ENCODE data around the gene AZGP1.

DNA sequence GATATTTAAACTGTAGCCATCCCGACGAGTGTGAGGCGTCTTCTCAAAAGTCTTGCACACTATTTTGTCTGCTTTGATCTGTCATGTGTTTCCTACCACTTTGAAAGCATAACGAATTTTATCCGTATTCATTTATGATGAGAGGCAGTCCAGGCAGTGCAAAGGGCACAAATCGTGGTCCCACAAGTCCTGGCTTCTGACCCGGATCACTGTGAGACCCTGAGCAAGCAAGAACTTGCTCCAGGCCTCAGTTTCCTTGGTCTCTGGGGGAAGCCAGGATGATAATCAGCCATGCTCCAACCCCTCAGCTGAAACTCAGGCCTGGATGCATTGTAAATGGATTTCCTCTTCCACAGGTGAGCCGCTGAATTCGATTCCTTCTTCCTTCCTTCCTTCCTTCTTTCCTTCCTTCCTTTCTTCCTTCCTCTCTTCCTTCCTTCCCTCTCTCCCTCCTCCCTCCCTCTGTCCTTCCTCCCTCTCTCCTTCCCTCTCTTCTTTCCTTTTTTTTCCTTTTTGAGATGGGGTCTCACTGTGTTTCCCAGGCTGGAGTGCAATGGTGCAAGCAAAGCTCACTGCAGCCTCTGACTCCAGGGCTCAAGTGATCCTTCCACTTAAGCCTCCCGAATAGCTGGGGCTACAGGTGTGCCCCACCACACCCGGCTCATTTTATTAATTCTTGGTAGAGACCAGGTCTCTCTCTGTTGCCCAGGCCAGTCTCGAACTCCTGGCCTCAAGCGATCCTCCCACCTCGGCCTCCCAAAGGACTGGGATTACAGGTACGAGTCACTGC is 21.1 kb upstream of the AZGP1 start:
- TF ChIP-seq, protein P1, sequence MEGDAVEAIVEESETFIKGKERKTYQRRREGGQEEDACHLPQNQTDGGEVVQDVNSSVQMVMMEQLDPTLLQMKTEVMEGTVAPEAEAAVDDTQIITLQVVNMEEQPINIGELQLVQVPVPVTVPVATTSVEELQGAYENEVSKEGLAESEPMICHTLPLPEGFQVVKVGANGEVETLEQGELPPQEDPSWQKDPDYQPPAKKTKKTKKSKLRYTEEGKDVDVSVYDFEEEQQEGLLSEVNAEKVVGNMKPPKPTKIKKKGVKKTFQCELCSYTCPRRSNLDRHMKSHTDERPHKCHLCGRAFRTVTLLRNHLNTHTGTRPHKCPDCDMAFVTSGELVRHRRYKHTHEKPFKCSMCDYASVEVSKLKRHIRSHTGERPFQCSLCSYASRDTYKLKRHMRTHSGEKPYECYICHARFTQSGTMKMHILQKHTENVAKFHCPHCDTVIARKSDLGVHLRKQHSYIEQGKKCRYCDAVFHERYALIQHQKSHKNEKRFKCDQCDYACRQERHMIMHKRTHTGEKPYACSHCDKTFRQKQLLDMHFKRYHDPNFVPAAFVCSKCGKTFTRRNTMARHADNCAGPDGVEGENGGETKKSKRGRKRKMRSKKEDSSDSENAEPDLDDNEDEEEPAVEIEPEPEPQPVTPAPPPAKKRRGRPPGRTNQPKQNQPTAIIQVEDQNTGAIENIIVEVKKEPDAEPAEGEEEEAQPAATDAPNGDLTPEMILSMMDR (IDR thresholded peaks at IDR 0.05): no peak
- no peak for TF ChIP-seq EP300 (IDR thresholded peaks at IDR 0.05)
